CMK (cell line): ENCODE data around the gene FNTB.
A peak's percentile ranks its signal among the peaks of the same experiment; 100 is the strongest.
"Not testable (repeated sequence)": the region's sequence is repeated elsewhere in the genome, so short reads cannot be mapped to it uniquely, and the experiment has no call there.

Experiments
- DNase-seq: peaks from one replicate; pipeline ENCODE4 v3.0.0-alpha.2; 2010; ENCODE audit warnings: low read depth

FNTB gene

GRCh38 chr14:65084554-65085505, 98.1 kb downstream of the FNTB start:
- DNase-seq, result no peak

DNA sequence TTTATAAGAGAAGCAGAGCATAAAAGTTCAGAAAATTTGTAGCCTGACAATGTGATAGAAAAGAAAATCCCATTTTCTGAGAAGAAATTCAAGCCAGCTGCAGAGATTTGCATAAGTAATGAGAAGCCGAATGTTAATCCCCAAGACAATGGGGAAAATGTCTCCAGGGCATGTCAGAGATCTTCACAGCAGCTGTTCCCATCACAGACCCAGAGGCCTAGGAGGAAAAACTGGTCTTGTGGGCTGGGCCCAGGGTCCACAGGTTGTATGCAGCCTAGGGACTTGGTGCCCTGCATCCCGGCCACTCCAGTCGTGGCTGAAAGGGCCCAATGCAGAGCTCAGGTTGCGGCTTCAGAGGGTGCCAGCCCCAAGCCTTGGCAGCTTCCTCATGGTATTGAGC, 100.0 kb downstream of the FNTB start:
- DNase-seq, result not testable (repeated sequence)

GRCh38 chr14:65087835-65088234, 101.1 kb downstream of the FNTB start:
- DNase-seq, result not testable (repeated sequence)

- no peak for DNase-seq
Measured at GRCh38 chr14:65092349-65092748, 105.7 kb downstream of the FNTB start.

DNA sequence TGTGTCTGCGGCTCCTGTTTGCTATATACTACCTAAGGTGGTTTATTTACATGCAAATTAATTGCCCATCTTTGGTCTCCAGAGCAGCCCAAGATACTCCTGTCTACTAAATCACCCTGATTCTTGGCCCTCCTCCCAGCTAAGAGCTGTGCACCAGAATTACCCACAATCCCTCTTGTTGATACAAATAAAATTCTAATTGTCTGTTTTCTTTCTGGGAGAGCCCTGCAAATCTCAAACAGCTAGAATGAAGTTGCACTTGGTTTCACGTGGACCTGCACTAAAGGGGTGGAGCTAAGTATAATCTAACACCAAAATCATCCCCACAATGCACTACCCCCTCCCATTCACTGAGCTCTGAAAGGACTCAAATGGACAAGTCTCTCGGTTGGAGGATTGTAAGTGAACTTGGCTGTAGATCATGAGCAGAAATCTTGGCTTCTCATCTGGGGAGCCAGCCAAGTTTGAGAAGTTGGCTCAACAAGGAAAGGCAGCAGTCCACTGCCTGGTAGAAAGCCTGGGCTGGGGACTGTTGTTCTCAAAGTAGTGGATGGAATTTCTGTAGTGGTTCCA, 109.0 kb downstream of the FNTB start:
- no peak for DNase-seq

- DNase-seq, result no peak
Measured at GRCh38 chr14:65096323-65097089, 109.8 kb downstream of the FNTB start.

DNA sequence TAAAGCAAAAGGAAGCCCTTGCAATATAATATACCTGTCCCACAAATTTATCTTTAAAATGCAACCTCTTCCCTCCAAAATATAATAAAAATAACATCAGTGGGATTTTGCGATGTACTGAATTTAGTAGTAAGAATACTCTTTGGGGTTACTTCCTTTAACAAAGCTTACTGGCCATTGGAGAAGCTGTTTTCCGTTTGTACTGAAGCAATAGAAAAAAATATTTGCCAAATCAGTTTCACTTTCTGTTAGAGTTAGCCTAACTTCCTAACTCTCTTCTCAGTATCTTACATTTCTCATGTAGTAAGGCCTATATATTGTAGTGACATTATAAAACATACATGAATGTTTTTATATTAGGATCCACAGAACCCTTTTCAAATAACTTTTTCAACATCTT, 111.9 kb downstream of the FNTB start:
- DNase-seq, result no peak

- no peak for DNase-seq
Measured at GRCh38 chr14:65100922-65101541, 114.3 kb downstream of the FNTB start.

- DNase-seq, result no peak
Measured at GRCh38 chr14:65101631-65102440, 115.1 kb downstream of the FNTB start.

DNA sequence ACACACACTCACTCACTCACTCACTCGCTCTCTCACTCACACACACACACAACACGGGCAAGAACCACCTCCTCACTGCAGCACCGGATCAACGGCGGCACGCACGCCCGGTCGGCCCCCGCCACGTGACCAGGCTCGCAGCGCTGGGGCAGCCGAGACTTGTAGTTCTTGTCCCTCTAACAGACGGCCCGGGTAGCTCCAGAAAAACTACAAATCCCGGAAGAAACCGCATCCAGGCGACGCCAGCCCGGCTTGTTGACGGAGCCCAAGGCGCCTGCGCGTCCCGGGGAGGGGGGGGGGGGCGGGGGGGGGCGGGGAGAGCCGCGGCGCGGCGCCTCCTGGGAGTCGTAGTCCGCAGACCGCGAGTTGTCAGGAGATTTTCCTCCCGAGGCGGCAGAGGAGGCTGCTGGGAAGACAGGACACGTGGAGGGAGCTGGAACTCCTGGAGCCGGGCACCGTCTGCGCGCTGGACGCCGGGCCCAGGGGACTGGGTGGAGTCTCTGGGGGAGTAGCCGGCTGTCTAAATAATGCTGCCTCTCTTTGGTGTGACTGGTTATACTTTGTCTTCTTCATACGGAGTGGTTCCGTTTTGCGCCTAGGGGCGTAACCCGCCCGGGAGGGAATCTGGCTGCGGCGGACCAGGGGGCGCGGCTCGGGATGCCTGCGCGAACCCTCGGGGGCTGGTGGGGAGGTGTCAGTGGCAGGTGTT, 115.9 kb downstream of the FNTB start, which contains the start of gene MAX:
MAX (minus strand) TSS at position 77 of the 709 bp plus-strand sequence. CDS start 178 bp downstream, outside the sequence.
- DNase-seq, result peak; percentile 93

GRCh38 chr14:65103150-65103760, 116.6 kb downstream of the FNTB start:
- no peak for DNase-seq

DNA sequence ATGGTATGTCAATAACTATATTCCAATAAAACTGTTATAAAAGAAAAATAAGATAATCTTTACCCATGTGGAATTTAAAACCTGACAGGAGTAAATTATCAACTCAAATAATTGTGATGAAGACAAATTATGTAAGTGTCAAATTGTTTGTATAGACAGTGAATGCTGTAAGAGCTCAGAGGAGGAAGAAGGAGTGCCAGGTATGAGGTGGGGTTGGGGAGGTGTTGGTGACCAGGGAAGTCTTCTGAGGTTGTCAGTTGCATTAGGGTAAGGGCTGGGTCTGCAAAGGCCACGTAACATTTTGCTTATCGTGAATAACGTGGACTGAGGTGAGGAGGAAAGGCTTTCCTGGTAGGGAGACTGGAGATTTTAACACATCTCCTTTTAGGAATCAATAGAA, 118.1 kb downstream of the FNTB start:
- DNase-seq, result no peak

DNA sequence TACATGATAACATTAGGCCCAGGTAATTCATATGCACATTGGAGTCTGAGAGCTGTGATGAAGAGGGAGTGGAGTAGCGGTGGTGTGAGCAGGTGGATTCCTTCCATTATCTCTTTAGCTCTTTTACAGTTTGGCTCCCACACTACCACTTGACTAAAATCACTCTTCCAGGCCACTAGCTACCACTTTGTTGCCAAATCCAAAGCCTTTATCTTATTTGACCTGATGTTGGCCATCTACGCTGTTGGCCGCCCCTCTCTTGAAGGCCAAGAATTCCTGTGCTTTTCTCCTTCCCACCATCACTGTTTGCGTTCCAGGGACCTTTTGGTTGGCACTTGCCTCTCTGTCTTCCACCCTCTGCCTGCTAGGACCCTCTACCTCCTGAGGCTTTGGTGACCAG, 119.6 kb downstream of the FNTB start:
- no peak for DNase-seq

GRCh38 chr14:65106736-65107135, 120.0 kb downstream of the FNTB start:
- no peak for DNase-seq

DNA sequence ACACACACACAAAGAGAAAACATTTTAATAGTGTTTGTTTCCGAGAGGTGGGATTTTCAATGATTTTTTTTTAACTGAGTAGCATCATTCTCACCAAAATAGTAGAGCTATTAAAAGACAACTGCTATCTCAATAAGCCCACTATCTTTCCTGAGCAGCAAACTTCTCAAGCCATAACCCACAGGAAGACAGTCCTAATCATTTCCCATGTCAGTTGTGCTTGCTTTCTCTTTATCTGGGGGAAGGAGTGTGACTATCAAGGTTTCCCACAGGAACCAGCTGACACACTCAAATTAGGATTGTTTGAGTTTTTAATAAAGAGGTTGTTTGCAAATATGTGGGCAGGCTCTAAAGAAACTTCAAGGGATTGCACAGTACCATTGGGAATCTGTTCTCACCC, 120.5 kb downstream of the FNTB start:
- DNase-seq, result peak; percentile 47

DNA sequence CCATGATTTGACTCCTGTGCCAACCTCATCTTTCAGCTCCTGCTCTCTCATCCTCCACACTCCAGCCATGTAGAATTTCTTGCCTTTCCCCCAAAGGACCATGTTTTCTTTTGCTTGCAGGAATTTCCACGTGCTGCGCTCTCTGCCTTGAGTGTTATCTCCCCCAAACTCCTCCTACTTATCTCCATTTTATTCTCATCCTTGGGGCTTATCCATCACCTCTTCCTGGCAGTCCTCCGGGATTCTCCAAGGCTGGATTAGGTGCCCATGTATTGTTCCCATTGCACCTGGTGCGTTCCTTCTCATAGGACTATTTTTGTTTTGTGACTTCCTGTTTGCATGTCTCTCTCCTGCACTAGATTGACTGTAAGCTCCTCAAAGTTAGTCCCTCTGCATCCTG, 122.7 kb downstream of the FNTB start:
- DNase-seq, result no peak

DNA sequence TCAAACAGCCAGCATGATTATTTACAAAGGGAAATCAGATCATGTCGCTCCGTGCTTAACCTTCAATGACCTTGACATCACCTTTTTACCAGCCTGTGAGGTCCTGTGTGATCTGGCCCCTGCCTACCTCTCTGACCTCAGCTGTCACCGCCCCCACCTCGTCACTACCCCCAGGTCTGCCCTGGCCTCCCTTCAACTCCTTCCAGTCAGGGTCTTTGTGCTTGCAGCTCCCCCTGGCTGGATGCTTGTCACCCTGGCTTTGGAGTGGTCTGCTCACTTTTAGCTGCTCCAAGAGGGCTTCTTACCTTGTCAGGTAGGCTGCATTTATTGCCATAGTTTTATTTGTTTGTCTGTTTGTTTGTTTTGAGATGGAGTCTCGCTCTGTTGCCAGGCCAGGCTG, 123.8 kb downstream of the FNTB start:
- no peak for DNase-seq
